Fibroblast of skin of back (primary cell): Measurements from ENCODE around the gene DHRSX.
A peak's percentile ranks its signal among the peaks of the same experiment; 100 is the strongest.
"Not testable (repeated sequence)": the region's sequence is repeated elsewhere in the genome, so short reads cannot be mapped to it uniquely, and the experiment has no call there.

Source experiments
- DNase-seq: peaks from one replicate; pipeline ENCODE4 v3.0.0-alpha.2; 2013

The DHRSX gene

GRCh38 chrX:2251211-2251610 lies 249.6 kb downstream of the DHRSX start:
- DNase-seq, result no peak

GRCh38 chrX:2243913-2244460 lies 256.8 kb downstream of the DHRSX start:
- peak; percentile 19 for DNase-seq

- DNase-seq, result no peak
Observed at GRCh38 chrX:2242980-2243379, 257.8 kb downstream of the DHRSX start.

- no peak for DNase-seq
Observed at GRCh38 chrX:2242326-2242725, 258.4 kb downstream of the DHRSX start.

- not testable (repeated sequence) for DNase-seq
Observed at GRCh38 chrX:2241496-2241895, 259.3 kb downstream of the DHRSX start.

- not testable (repeated sequence) for DNase-seq
Observed at GRCh38 chrX:2240761-2241160, 260.0 kb downstream of the DHRSX start.

- DNase-seq, result no peak
Observed at GRCh38 chrX:2237976-2238375, 262.8 kb downstream of the DHRSX start.

GRCh38 chrX:2231570-2232192 lies 269.1 kb downstream of the DHRSX start:
- no peak for DNase-seq

GRCh38 chrX:2230457-2230856 lies 270.3 kb downstream of the DHRSX start:
- no peak for DNase-seq

- no peak for DNase-seq
Observed at GRCh38 chrX:2228536-2228935, 272.2 kb downstream of the DHRSX start.

GRCh38 chrX:2226906-2227656 lies 273.7 kb downstream of the DHRSX start:
- DNase-seq, result no peak

- DNase-seq, result no peak
Observed at GRCh38 chrX:2226182-2226581, 274.6 kb downstream of the DHRSX start.

- DNase-seq, result no peak
Observed at GRCh38 chrX:2224597-2225235, 276.1 kb downstream of the DHRSX start.

GRCh38 chrX:2224161-2224560 lies 276.6 kb downstream of the DHRSX start:
- DNase-seq, result no peak

GRCh38 chrX:2220829-2221567 lies 279.8 kb downstream of the DHRSX start:
- no peak for DNase-seq

GRCh38 chrX:2220296-2220695 lies 280.5 kb downstream of the DHRSX start:
- no peak for DNase-seq

- not testable (repeated sequence) for DNase-seq
Observed at GRCh38 chrX:2214138-2214823, 286.5 kb downstream of the DHRSX start.

- not testable (repeated sequence) for DNase-seq
Observed at GRCh38 chrX:2211667-2212066, 289.1 kb downstream of the DHRSX start.

- DNase-seq, result no peak
Observed at GRCh38 chrX:2193273-2193592, 307.5 kb downstream of the DHRSX start.

GRCh38 chrX:2192584-2193272 lies 308.0 kb downstream of the DHRSX start:
- DNase-seq, result no peak

- DNase-seq, result no peak
Observed at GRCh38 chrX:2188840-2189239, 311.9 kb downstream of the DHRSX start.

GRCh38 chrX:2188330-2188792 lies 312.4 kb downstream of the DHRSX start:
- peak; percentile 6 for DNase-seq
